OCI-LY3 (cell line): Measurements from ENCODE around the gene PARD6G.

ENCODE experiments used
- EZH2phosphoT487 ChIP-seq: fragments of 200-600 bp; shearing (Covaris generic); IDR thresholded peaks from 2 replicates; pipeline ENCODE4 v1.6.1; 2018; ENCODE audit warnings: antibody characterized with exemption, mixed run types, low read depth
- TF ChIP-seq, protein P1 (sequence below): fragments of 200-600, 300-600 bp; sonication (generic); IDR thresholded peaks from 2 replicates; pipeline ENCODE4 v1.5.1; 2014; ENCODE audit warnings: antibody characterized with exemption, low read length, low read depth

DNA sequence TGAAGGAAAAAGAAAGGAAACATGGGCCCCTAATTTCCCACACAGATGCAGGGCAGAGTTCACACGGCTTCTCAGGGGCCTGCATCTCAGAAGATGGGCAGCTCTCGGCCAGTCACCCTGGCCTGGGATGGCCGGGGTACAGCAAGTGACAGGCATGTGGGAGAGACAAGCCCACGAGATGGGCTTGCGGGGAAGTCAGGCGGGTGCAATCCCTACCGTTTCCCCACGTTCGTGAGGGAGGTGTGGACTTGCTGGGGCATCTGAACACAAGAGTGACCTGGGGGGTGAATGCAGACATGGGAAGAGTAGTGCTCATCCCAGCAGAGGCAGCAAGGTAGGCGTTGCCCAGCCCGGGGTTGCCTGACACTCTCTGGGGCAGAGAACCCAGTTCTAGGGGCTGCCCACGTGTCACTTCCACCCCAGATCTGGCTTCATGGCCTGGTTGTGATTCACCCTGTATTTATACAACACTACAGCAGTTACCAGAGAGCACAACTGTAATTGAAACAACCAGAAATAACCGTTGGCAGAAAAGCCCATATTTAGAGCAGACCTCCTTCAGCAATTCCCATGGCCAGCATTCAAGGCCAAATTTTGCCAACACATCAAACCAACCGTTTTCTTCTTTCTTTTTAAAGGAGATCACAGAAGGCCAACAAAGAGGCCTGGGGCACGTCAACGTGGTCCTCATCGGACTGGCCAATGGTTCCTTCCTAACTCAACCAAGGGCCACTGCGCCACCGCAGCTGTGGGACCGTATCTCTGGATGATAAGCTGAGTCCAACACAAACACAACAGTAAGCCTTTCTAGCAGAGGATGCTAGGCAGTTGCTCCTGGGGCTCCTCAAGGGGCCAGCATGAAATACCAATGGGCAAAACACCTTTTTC is 58.4 kb downstream of the PARD6G start:
- TF ChIP-seq, protein P1, sequence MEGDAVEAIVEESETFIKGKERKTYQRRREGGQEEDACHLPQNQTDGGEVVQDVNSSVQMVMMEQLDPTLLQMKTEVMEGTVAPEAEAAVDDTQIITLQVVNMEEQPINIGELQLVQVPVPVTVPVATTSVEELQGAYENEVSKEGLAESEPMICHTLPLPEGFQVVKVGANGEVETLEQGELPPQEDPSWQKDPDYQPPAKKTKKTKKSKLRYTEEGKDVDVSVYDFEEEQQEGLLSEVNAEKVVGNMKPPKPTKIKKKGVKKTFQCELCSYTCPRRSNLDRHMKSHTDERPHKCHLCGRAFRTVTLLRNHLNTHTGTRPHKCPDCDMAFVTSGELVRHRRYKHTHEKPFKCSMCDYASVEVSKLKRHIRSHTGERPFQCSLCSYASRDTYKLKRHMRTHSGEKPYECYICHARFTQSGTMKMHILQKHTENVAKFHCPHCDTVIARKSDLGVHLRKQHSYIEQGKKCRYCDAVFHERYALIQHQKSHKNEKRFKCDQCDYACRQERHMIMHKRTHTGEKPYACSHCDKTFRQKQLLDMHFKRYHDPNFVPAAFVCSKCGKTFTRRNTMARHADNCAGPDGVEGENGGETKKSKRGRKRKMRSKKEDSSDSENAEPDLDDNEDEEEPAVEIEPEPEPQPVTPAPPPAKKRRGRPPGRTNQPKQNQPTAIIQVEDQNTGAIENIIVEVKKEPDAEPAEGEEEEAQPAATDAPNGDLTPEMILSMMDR = no peak
- no peak for TF ChIP-seq EZH2phosphoT487
